H1 (cell line): Measurements from ENCODE around the gene GRIA1. TPM values are rescaled to one million over a fixed set of nuclear protein-coding genes. Genes with fewer than 3 reads are reported as not detected.

ENCODE experiments used
- CTCF ChIA-PET: fragments of 300-600 bp; sonication (Branson Sonifier 250); formaldehyde crosslinking; loops from one replicate; lab custom pipeline; 2021; ENCODE audit not compliant: partially characterized antibody; lab: Charles Lee
- POLR2A ChIA-PET: fragments of 300-600 bp; sonication (Branson Sonifier 250); formaldehyde crosslinking; loops from one replicate; lab custom pipeline; 2021; ENCODE audit warnings: inconsistent platforms; ENCODE audit not compliant: partially characterized antibody; lab: Charles Lee
- DNase-seq, 2 experiments: peaks; one replicate each; pipeline versions ENCODE4 v3.0.0 to v3.0.0-alpha.2; 2010 to 2022; ENCODE audit warnings: low spot score in 2 of 2, low read depth in 1 of 2, mixed read lengths in 1 of 2
- FAIRE-seq: peaks from 2 replicates; lab custom pipeline; 2011; peaks lifted over from hg19 to GRCh38; lab: Jason Lieb, UNC
- H2AFZ ChIP-seq: 2 replicates; pipeline ENCODE4 v1.8.1; 2012; ENCODE audit warnings: low read length, inconsistent platforms
- H2AK5ac ChIP-seq: 2 replicates; pipeline ENCODE4 v1.6.1; 2013; ENCODE audit warnings: low read depth, low read length
- H2BK120ac ChIP-seq: replicated peaks from 2 replicates; pipeline ENCODE3; 2013; ENCODE audit warnings: low read depth, low read length, inconsistent platforms
- H2BK12ac ChIP-seq: 2 replicates; pipeline ENCODE4 v1.6.1; 2013; ENCODE audit warnings: low read depth, low read length
- H2BK15ac ChIP-seq: 2 replicates; pipeline ENCODE4 v1.6.1; 2013; ENCODE audit warnings: low read length
- H2BK20ac ChIP-seq: 2 replicates; pipeline ENCODE4 v1.6.1; 2013; ENCODE audit warnings: low read length
- H2BK5ac ChIP-seq: 2 replicates; pipeline ENCODE4 v1.6.1; 2013; ENCODE audit warnings: low read depth, low read length
- H3K14ac ChIP-seq: 2 replicates; pipeline ENCODE4 v1.6.1; 2013; ENCODE audit warnings: inconsistent platforms; ENCODE audit not compliant: insufficient read length
- H3K18ac ChIP-seq: 2 replicates; pipeline ENCODE4 v1.6.1; 2013; ENCODE audit warnings: low read length; ENCODE audit errors: extremely low read depth
- H3K23ac ChIP-seq: 2 replicates; pipeline ENCODE4 v1.6.1; 2013; ENCODE audit warnings: inconsistent platforms; ENCODE audit not compliant: insufficient read length
- H3K23me2 ChIP-seq: 2 replicates; pipeline ENCODE4 v1.6.1; 2013; ENCODE audit warnings: low read depth, low read length
- H3K27ac ChIP-seq: 2 replicates; pipeline ENCODE4 v1.6.1; 2011; ENCODE audit warnings: low read depth, low read length, inconsistent platforms
- H3K27me3 ChIP-seq, 4 experiments: replicated peaks in 1 of 4; 1 replicate in 1 of 4; 2 replicates in 3 of 4; pipeline versions ENCODE4 v1.6.1 to v1.8.1; 2011 to 2013; ENCODE audit warnings: low read length in 3 of 4, mild to moderate bottlenecking in 3 of 4, inconsistent platforms in 2 of 4, mixed read lengths in 2 of 4, moderate library complexity in 1 of 4; ENCODE audit not compliant: control insufficient read depth in 3 of 4, insufficient read depth in 3 of 4; ENCODE audit errors: extremely low read depth in 1 of 4
- H3K36me3 ChIP-seq, 4 experiments: 2 replicates each; pipeline versions ENCODE4 v1.6.1 to v1.8.1; 2011 to 2013; ENCODE audit warnings: mild to moderate bottlenecking in 4 of 4, low read length in 3 of 4, moderate library complexity in 2 of 4, control low read depth in 1 of 4, inconsistent platforms in 1 of 4; ENCODE audit not compliant: insufficient read depth in 4 of 4, control insufficient read depth in 2 of 4
- H3K4ac ChIP-seq: replicated peaks from 2 replicates; pipeline ENCODE3; 2013; ENCODE audit warnings: low read length, low read depth, mixed read lengths, inconsistent platforms; ENCODE audit not compliant: insufficient read length
- H3K4me1 ChIP-seq, 4 experiments: replicated peaks in 1 of 4; 1 replicate in 1 of 4; 2 replicates in 3 of 4; pipeline versions ENCODE4 v1.6.1 to v1.8.1; 2011 to 2013; ENCODE audit warnings: low read length in 3 of 4, inconsistent platforms in 2 of 4, mixed read lengths in 1 of 4; ENCODE audit not compliant: insufficient read depth in 4 of 4, control insufficient read depth in 3 of 4
- H3K4me2 ChIP-seq, 2 experiments: 2 replicates each; pipeline versions ENCODE4 v1.6.1 to v1.8.1; 2011 to 2013; ENCODE audit warnings: low read depth in 2 of 2, low read length in 2 of 2, control low read depth in 1 of 2, inconsistent platforms in 1 of 2, mild to moderate bottlenecking in 1 of 2; ENCODE audit not compliant: insufficient read depth in 1 of 2
- H3K4me3 ChIP-seq, 4 experiments: fragments of 200-600, 300-600 bp in 1 of 4; sonication (generic), shearing (Covaris generic), sonication (Bioruptor Twin) in 1 of 4; 2 replicates each; pipeline versions ENCODE4 v1.5.1 to v1.8.1; 2011 to 2016; ENCODE audit warnings: low read length in 4 of 4, low read depth in 3 of 4, control low read depth in 2 of 4, inconsistent platforms in 2 of 4, mild to moderate bottlenecking in 2 of 4, mixed read lengths in 1 of 4, moderate library complexity in 1 of 4; ENCODE audit not compliant: insufficient read depth in 2 of 4; ENCODE audit errors: extremely low read depth in 1 of 4
- H3K56ac ChIP-seq: replicated peaks from 2 replicates; pipeline ENCODE3; 2013; ENCODE audit warnings: low read depth, mild to moderate bottlenecking, mixed read lengths, low read length, inconsistent platforms; ENCODE audit not compliant: insufficient read length
- H3K79me1 ChIP-seq: 2 replicates; pipeline ENCODE4 v1.6.1; 2013; ENCODE audit warnings: low read depth, low read length, control low read depth
- H3K79me2 ChIP-seq, 2 experiments: 2 replicates each; pipeline versions ENCODE4 v1.6.1 to v1.8.1; 2012 to 2013; ENCODE audit warnings: low read length in 2 of 2, mild to moderate bottlenecking in 2 of 2, inconsistent platforms in 1 of 2; ENCODE audit not compliant: insufficient read depth in 2 of 2, control insufficient read depth in 1 of 2
- H3K9ac ChIP-seq, 4 experiments: replicated peaks in 1 of 4; 1 replicate in 1 of 4; 2 replicates in 3 of 4; pipeline versions ENCODE4 v1.6.1 to v1.8.1; 2011 to 2013; ENCODE audit warnings: low read depth in 3 of 4, low read length in 3 of 4, control low read depth in 2 of 4, mild to moderate bottlenecking in 2 of 4, moderate library complexity in 2 of 4, inconsistent platforms in 1 of 4; ENCODE audit errors: extremely low read depth in 1 of 4
- H3K9me3 ChIP-seq, 2 experiments: 2 replicates each; pipeline versions ENCODE4 v1.6.1 to v1.8.1; 2012 to 2013; ENCODE audit warnings: mild to moderate bottlenecking in 2 of 2, moderate library complexity in 2 of 2, control low read depth in 1 of 2, inconsistent platforms in 1 of 2, low read depth in 1 of 2, low read length in 1 of 2, mixed read lengths in 1 of 2; ENCODE audit not compliant: insufficient read depth in 2 of 2
- H4K20me1 ChIP-seq, 2 experiments: replicated peaks in 1 of 2; 2 replicates each; pipeline versions ENCODE3 to v1.8.1; 2011 to 2013; ENCODE audit warnings: inconsistent platforms in 2 of 2, low read length in 2 of 2, mild to moderate bottlenecking in 1 of 2; ENCODE audit not compliant: insufficient read depth in 2 of 2, control insufficient read depth in 1 of 2
- H4K5ac ChIP-seq: 2 replicates; pipeline ENCODE4 v1.6.1; 2013; ENCODE audit warnings: low read length, low read depth, mixed read lengths, inconsistent platforms; ENCODE audit not compliant: insufficient read length
- H4K8ac ChIP-seq: 2 replicates; pipeline ENCODE4 v1.8.0; 2013; ENCODE audit warnings: mild to moderate bottlenecking, moderate library complexity, low read length, inconsistent platforms; ENCODE audit not compliant: insufficient read depth; ENCODE audit errors: extremely low read depth
- H4K91ac ChIP-seq: replicated peaks from 2 replicates; pipeline ENCODE3; 2013; ENCODE audit warnings: low read length, mixed read lengths, inconsistent platforms; ENCODE audit not compliant: insufficient read length
- CREB1 ChIP-seq: IDR thresholded peaks from 2 replicates; pipeline ENCODE4 v1.6.1; 2012; ENCODE audit warnings: inconsistent platforms
- EGR1 ChIP-seq: IDR thresholded peaks from 2 replicates; pipeline ENCODE4 v1.6.1; 2011; ENCODE audit warnings: low read depth, low read length, borderline replicate concordance
- EP300 ChIP-seq, 2 experiments: IDR thresholded peaks; 1 replicate in 1 of 2; 2 replicates in 1 of 2; pipeline ENCODE4 v1.6.1; 2011 to 2012; ENCODE audit warnings: low read depth in 2 of 2, low read length in 2 of 2, mild to moderate bottlenecking in 2 of 2, borderline replicate concordance in 1 of 2, inconsistent platforms in 1 of 2, moderate library complexity in 1 of 2
- JUND ChIP-seq: IDR thresholded peaks from 2 replicates; pipeline ENCODE4 v1.6.1; 2011; ENCODE audit warnings: mild to moderate bottlenecking, improper control_type of control experiment, low read length
- MAFK ChIP-seq: IDR thresholded peaks from 2 replicates; pipeline ENCODE4 v1.6.1; 2012; ENCODE audit warnings: low read depth, mild to moderate bottlenecking, improper control_type of control experiment, low read length
- MAX ChIP-seq: IDR thresholded peaks from 2 replicates; pipeline ENCODE4 v1.6.1; 2012; ENCODE audit warnings: inconsistent platforms
- NANOG ChIP-seq: IDR thresholded peaks from 2 replicates; pipeline ENCODE4 v1.6.1; 2011; ENCODE audit warnings: low read length, low read depth, mild to moderate bottlenecking, inconsistent platforms; ENCODE audit not compliant: insufficient read depth, poor library complexity, severe bottlenecking
- RAD21 ChIP-seq, 2 experiments: IDR thresholded peaks in 1 of 2; conservative IDR thresholded peaks in 1 of 2; 2 replicates each; pipeline ENCODE4 v1.6.1; 2011; ENCODE audit warnings: low read depth in 2 of 2, low read length in 2 of 2, improper control_type of control experiment in 1 of 2, inconsistent platforms in 1 of 2, mild to moderate bottlenecking in 1 of 2, moderate library complexity in 1 of 2
- SAP30 ChIP-seq: fragments of 300-600 bp; sonication (generic); IDR thresholded peaks from 2 replicates; pipeline ENCODE4 v1.7.1; 2012; ENCODE audit warnings: low read length, moderate library complexity, mild to moderate bottlenecking, inconsistent platforms; ENCODE audit not compliant: insufficient read depth, insufficient replicate concordance
- SP1 ChIP-seq: IDR thresholded peaks from 2 replicates; pipeline ENCODE4 v1.6.1; 2011; ENCODE audit warnings: low read depth, low read length
- TAF7 ChIP-seq: optimal IDR thresholded peaks from 2 replicates; pipeline ENCODE3; 2011; ENCODE audit warnings: low read depth, mild to moderate bottlenecking, inconsistent platforms, low read length, moderate library complexity, borderline replicate concordance
- WGBS, 2 experiments: shearing (Covaris generic) in 1 of 2; methylation state at CpG; one replicate each; pipeline versions ENCODE4 v1.1.6 to v1.1.7; 2013 to 2015; ENCODE audit warnings: low lambda C conversion rate in 2 of 2, mixed read lengths in 2 of 2, inconsistent platforms in 1 of 2, low coverage in 1 of 2, missing lambda C conversion rate in 1 of 2; ENCODE audit not compliant: insufficient replicate concordance in 2 of 2, insufficient coverage in 1 of 2, insufficient read length in 1 of 2; ENCODE audit errors: extremely low coverage in 1 of 2, missing lambda C conversion rate in 1 of 2; 5-methylcytosine and 5-hydroxymethylcytosine counted together
- polyA plus RNA-seq, 7 experiments: library from polyadenylated mRNA; depleted of rRNA in 3 of 7; stranded (reverse) in 5 of 7; unstranded in 2 of 7; fragments of >200 nt in 5 of 7; fragments of 200-250 nt in 2 of 7; gene quantifications; 1 replicate in 5 of 7; 2 replicates in 1 of 7; 4 replicates in 1 of 7; pipeline versions ENCODE4 v1.2.1 to v1.2.3, GENCODE V29; 2011 to 2013; ENCODE audit warnings: missing spikeins in 2 of 7, mixed read lengths in 2 of 7
- total RNA-seq: library from RNA; stranded (reverse); fragmentation: NEBNext Ultra II Directional; extraction: Animal tissue kit (Norgen Biotek cat#: 25700); gene quantifications from 2 replicates; pipeline ENCODE4 v1.2.1, GENCODE V29; 2021

GRIA1 gene
- total and polyA plus RNA-seq, 2 of the 8 experiments (the other 6 are each of a cell fraction or from before 2014, with no cell fraction given) = 0.97 to 2.5 TPM

- no peak for FAIRE-seq
- H3K9ac ChIP-seq = peak overlapping the region in 1 of 4 experiments; percentile 10; a peak in 2 of 7 replicates
- no peaks in the 10 kb centered on the region for H3K9me3 ChIP-seq
- no peak overlapping the region for H3K14ac ChIP-seq
- 0 out of 2 replicates have a peak, but pooled peaks cover 2% of the 10 kb centered on the region for H3K23me2 ChIP-seq
- POLR2A ChIA-PET = interaction anchor here (1.0 kb wide), 1 partner anchor 140 kb away, joined by 4 read pairs; no protein-coding TSS in a partner anchor
- TF ChIP-seq RAD21 (IDR thresholded peaks at IDR 0.05 in 1 of 2, conservative IDR thresholded peaks at IDR 0.05 in 1 of 2; ENCODE audit: low read depth in 2 of 2, low read length in 2 of 2) = 0 out of 4 replicates have a peak, but pooled peaks of 1 of the 2 experiments have one; percentile 7
- no peak for TF ChIP-seq SAP30
- TF ChIP-seq SP1 = peak; percentile 68; the same call in 1 of the 2 replicates
- no peak for TF ChIP-seq MAFK
- peak; percentile 86 for TF ChIP-seq JUND
- TF ChIP-seq TAF7 = peak; percentile 17
- peak; percentile 5; the same call in 1 of the 2 replicates for TF ChIP-seq CREB1
- TF ChIP-seq NANOG = no peak
- peak; percentile 25; the same call in 1 of the 2 replicates for TF ChIP-seq EGR1
- peak; percentile 9; the same call in 1 of the 2 replicates for TF ChIP-seq MAX
- TF ChIP-seq EP300 (IDR thresholded peaks at IDR 0.05; ENCODE audit: borderline replicate concordance in 1 of 2, low read depth in 2 of 2, low read length in 2 of 2) = peak in 1 of 2 experiments; percentile 36; a peak in 1 of 3 replicates
- peak overlapping the region; percentile 95; the same call in 1 of the 2 replicates for H2BK15ac ChIP-seq
- peak overlapping the region; percentile 21 to 44; a peak in 2 of 4 replicates for H3K4me2 ChIP-seq
- H3K27ac ChIP-seq = no peak overlapping the region
- no peak overlapping the region for H3K18ac ChIP-seq
- H3K79me1 ChIP-seq = no peaks in the 10 kb centered on the region
- H3K4ac ChIP-seq = no peak overlapping the region
- no peaks in the 10 kb centered on the region for H4K20me1 ChIP-seq
- H3K4me1 ChIP-seq = peaks cover 0 to 6% (median 2%) of the 10 kb centered on the region in 4 experiments; a peak in 4 of 7 replicates
- no peak overlapping the region for H2AK5ac ChIP-seq
- no peak overlapping the region for H3K4me3 ChIP-seq
- no peak overlapping the region for H3K23ac ChIP-seq
- H3K27me3 ChIP-seq = no peaks in the 10 kb centered on the region
- 0 out of 2 replicates have a peak overlapping the region, but pooled peaks have one; percentile 16 for H2BK20ac ChIP-seq
- DNase-seq = peak; percentile 36 to 55
- H2BK12ac ChIP-seq = peak overlapping the region; percentile 85; the same call in 1 of the 2 replicates
- CTCF ChIA-PET = interaction anchor here (0.6 to 6.5 kb wide), 6 partner anchors 12 to 617 kb away, joined by 3 to 78 read pairs (median 9); no protein-coding TSS in a partner anchor
- no peaks in the 10 kb centered on the region for H3K79me2 ChIP-seq
- WGBS, 2 experiments = 41% methylated on average over 6 of the region's 6 CpGs; no CpG with 5 or more reads in 1 of the 2 experiments
- H4K91ac ChIP-seq = no peak overlapping the region
- no peak overlapping the region; the same call in 1 of the 2 replicates for H4K8ac ChIP-seq
- no peak overlapping the region for H3K56ac ChIP-seq
- no peak overlapping the region for H4K5ac ChIP-seq
- peak overlapping the region; percentile 34 for H2BK120ac ChIP-seq
- H2BK5ac ChIP-seq = peak overlapping the region; percentile 48; the same call in 1 of the 2 replicates
- H3K36me3 ChIP-seq = no peaks in the 10 kb centered on the region
- peak overlapping the region; percentile 16; the same call in 1 of the 2 replicates for H2AFZ ChIP-seq
These were observed 334.4 kb downstream of the GRIA1 start for GRCh38 chr5:153824909-153825308.
